Fibroblast of the conjunctiva (primary cell): ENCODE results near the gene YBX2.
"Not testable (repeated sequence)": the region's sequence is repeated elsewhere in the genome, so short reads cannot be mapped to it uniquely, and the experiment has no call there.

Experiments
- DNase-seq: peaks from one replicate; pipeline ENCODE4 v3.0.0-alpha.2; 2010; ENCODE audit warnings: low read depth

YBX2 gene

GRCh38 chr17:7262935-7263800 lies 31.3 kb downstream of the YBX2 start:
- no peak for DNase-seq

- DNase-seq, result no peak
Measured at GRCh38 chr17:7262192-7262934, 32.1 kb downstream of the YBX2 start, which contains the start of gene CLDN7. TSS of gene CLDN7 (minus strand) at chr17:7262478. CDS start at chr17:7262043, 435 bp downstream.

- DNase-seq, result no peak
Measured at GRCh38 chr17:7261379-7262191, 32.9 kb downstream of the YBX2 start.

GRCh38 chr17:7260651-7261378 lies 33.6 kb downstream of the YBX2 start:
- DNase-seq, result no peak

- DNase-seq, result no peak
Measured at GRCh38 chr17:7260151-7260550, 34.3 kb downstream of the YBX2 start.

GRCh38 chr17:7259555-7259889 lies 34.9 kb downstream of the YBX2 start:
- DNase-seq, result no peak

- peak; percentile 60 for DNase-seq
Measured at GRCh38 chr17:7258731-7259554, 35.5 kb downstream of the YBX2 start.

- no peak for DNase-seq
Measured at GRCh38 chr17:7256766-7257456, 37.5 kb downstream of the YBX2 start.

GRCh38 chr17:7254511-7254910 lies 39.9 kb downstream of the YBX2 start:
- no peak for DNase-seq

GRCh38 chr17:7253082-7253481 lies 41.4 kb downstream of the YBX2 start:
- no peak for DNase-seq

GRCh38 chr17:7252176-7253043 lies 42.0 kb downstream of the YBX2 start, which contains the start of gene ELP5:
TSS of gene ELP5 (plus strand) at chr17:7252215. CDS start at chr17:7252551, 336 bp downstream.
- DNase-seq, result peak; percentile 90

- peak; percentile 99 for DNase-seq
Measured at GRCh38 chr17:7251661-7252175, 42.7 kb downstream of the YBX2 start, which contains the start of gene CTDNEP1. TSS of gene CTDNEP1 (minus strand) at chr17:7251734. CDS start at chr17:7251296, 438 bp downstream.

- DNase-seq, result no peak
Measured at GRCh38 chr17:7250695-7251627, 43.5 kb downstream of the YBX2 start.

GRCh38 chr17:7249830-7250229 lies 44.6 kb downstream of the YBX2 start:
- no peak for DNase-seq

GRCh38 chr17:7249214-7249613 lies 45.2 kb downstream of the YBX2 start:
- DNase-seq, result no peak

- no peak for DNase-seq
Measured at GRCh38 chr17:7248796-7249195, 45.6 kb downstream of the YBX2 start.

GRCh38 chr17:7246779-7247178 lies 47.7 kb downstream of the YBX2 start:
- DNase-seq, result no peak

- DNase-seq, result not testable (repeated sequence)
Measured at GRCh38 chr17:7243838-7244237, 50.6 kb downstream of the YBX2 start.
